ENCODE results near the gene HEATR9.

Gene HEATR9

DNA sequence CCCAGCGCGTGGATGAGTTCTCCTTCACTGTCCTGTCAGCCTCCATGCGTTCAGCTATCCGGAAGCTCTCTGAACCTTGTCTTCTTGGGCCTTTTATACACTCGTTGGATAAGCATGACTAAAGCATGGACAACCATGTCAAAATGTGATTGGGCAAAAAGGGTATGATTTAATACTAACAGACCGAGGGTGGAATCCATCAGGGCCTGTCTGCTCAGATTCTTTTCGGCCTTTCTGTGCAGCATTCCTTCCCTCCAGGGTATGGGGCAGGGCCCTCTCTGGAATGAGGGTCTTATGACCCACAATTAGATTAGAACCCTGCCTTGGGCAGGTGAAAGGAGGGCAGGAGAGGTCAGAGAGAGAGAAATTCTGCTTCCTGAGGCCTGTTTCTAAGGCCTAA, 25.5 kb upstream of the HEATR9 start:
- no peak overlapping the region for H3K4me3 ChIP-seq (ENCODE audit: low read depth, low read length, poor library complexity, severe bottlenecking)
- H3K36me3 ChIP-seq (ENCODE audit: insufficient read depth, low read length) = no peaks in the 10 kb centered on the region
- H3K9ac ChIP-seq (ENCODE audit: low read length) = no peak overlapping the region
- no peaks in the 10 kb centered on the region for H3K27me3 ChIP-seq (ENCODE audit: insufficient read depth, low read length)
- no peak overlapping the region for H3K4me2 ChIP-seq (ENCODE audit: low read length)
- H3K9me2 ChIP-seq (ENCODE audit: low read depth, low read length) = no peaks in the 10 kb centered on the region
- H4K20me1 ChIP-seq (ENCODE audit: insufficient read depth, low read length) = no peaks in the 10 kb centered on the region
- no peaks in the 10 kb centered on the region for H3K4me1 ChIP-seq (ENCODE audit: insufficient read depth, low read length, severe bottlenecking)
- no peaks in the 10 kb centered on the region for H3F3A ChIP-seq (ENCODE audit: insufficient read depth, low read length)
- TF ChIP-seq, protein P1, sequence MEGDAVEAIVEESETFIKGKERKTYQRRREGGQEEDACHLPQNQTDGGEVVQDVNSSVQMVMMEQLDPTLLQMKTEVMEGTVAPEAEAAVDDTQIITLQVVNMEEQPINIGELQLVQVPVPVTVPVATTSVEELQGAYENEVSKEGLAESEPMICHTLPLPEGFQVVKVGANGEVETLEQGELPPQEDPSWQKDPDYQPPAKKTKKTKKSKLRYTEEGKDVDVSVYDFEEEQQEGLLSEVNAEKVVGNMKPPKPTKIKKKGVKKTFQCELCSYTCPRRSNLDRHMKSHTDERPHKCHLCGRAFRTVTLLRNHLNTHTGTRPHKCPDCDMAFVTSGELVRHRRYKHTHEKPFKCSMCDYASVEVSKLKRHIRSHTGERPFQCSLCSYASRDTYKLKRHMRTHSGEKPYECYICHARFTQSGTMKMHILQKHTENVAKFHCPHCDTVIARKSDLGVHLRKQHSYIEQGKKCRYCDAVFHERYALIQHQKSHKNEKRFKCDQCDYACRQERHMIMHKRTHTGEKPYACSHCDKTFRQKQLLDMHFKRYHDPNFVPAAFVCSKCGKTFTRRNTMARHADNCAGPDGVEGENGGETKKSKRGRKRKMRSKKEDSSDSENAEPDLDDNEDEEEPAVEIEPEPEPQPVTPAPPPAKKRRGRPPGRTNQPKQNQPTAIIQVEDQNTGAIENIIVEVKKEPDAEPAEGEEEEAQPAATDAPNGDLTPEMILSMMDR (IDR thresholded peaks at IDR 0.05; ENCODE audit: low read length) = no peak
- no peak for TF ChIP-seq EZH2 (IDR thresholded peaks at IDR 0.05; ENCODE audit: borderline replicate concordance, low read length)
- no peak overlapping the region for H2AFZ ChIP-seq (ENCODE audit: low read length)
- no peaks in the 10 kb centered on the region for H3K9me3 ChIP-seq (ENCODE audit: low read length)
- H3K27ac ChIP-seq (ENCODE audit: low read depth, low read length, poor library complexity, severe bottlenecking) = no peak overlapping the region
- no peaks in the 10 kb centered on the region for H3K79me2 ChIP-seq (ENCODE audit: insufficient read depth, low read length)

DNA sequence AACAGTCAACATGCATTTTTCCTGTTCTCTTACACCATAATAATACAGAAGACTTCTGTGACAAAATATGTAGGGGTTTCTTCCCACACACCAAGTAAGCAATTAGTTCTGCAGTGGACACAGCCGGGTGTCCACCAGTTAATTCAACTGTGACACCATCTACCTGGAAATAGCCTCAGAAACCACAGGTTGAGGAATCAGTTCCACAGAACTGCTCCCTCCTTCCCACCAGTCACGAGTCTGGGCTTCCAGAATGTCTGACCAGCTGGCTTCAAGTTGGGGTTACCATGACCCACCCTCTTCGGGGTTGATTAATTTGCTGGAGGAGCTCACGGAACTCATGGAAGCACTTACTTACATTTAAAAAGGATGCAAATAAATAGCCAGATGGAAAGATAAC, 25.1 kb upstream of the HEATR9 start:
- H3K9me2 ChIP-seq (ENCODE audit: low read depth, low read length) = no peaks in the 10 kb centered on the region

GRCh38 chr17:35892091-35893035, 23.7 kb upstream of the HEATR9 start:
- no peak overlapping the region for H3K4me2 ChIP-seq (ENCODE audit: low read length)

More for the DNA sequence above, 25.1 kb upstream of the HEATR9 start:
- Histone ChIP-seq H3K79me2 (ENCODE audit: insufficient read depth, low read length) (no peaks in the 10 kb centered on the region), H3K36me3 (ENCODE audit: insufficient read depth, low read length) (no peaks in the 10 kb centered on the region), H3K27me3 (ENCODE audit: insufficient read depth, low read length) (no peaks in the 10 kb centered on the region), H3K9me3 (ENCODE audit: low read length) (no peaks in the 10 kb centered on the region), H3K4me1 (ENCODE audit: insufficient read depth, low read length, severe bottlenecking) (no peaks in the 10 kb centered on the region), H2AFZ (ENCODE audit: low read length) (no peak overlapping the region), H3K9ac (ENCODE audit: low read length) (no peak overlapping the region), H3K4me3 (ENCODE audit: low read depth, low read length, poor library complexity, severe bottlenecking) (no peak overlapping the region), H3K27ac (ENCODE audit: low read depth, low read length, poor library complexity, severe bottlenecking) (no peak overlapping the region), H3F3A (ENCODE audit: insufficient read depth, low read length) (no peaks in the 10 kb centered on the region), H4K20me1 (ENCODE audit: insufficient read depth, low read length) (no peaks in the 10 kb centered on the region), H3K4me2 (ENCODE audit: low read length) (no peak overlapping the region)
- TF ChIP-seq, protein P1 (IDR thresholded peaks at IDR 0.05; ENCODE audit: low read length) = no peak
- no peak for TF ChIP-seq EZH2 (IDR thresholded peaks at IDR 0.05; ENCODE audit: borderline replicate concordance, low read length)

More at GRCh38 chr17:35892091-35893035, 23.7 kb upstream of the HEATR9 start:
- no peak overlapping the region for H3K4me3 ChIP-seq (ENCODE audit: low read depth, low read length, poor library complexity, severe bottlenecking)
- no peaks in the 10 kb centered on the region for H4K20me1 ChIP-seq (ENCODE audit: insufficient read depth, low read length)
- no peaks in the 10 kb centered on the region for H3K36me3 ChIP-seq (ENCODE audit: insufficient read depth, low read length)
- no peaks in the 10 kb centered on the region for H3K9me2 ChIP-seq (ENCODE audit: low read depth, low read length)
- H3K9ac ChIP-seq (ENCODE audit: low read length) = no peak overlapping the region
- TF ChIP-seq, protein P1 (IDR thresholded peaks at IDR 0.05; ENCODE audit: low read length) = no peak
- no peak for TF ChIP-seq EZH2 (IDR thresholded peaks at IDR 0.05; ENCODE audit: borderline replicate concordance, low read length)
- H2AFZ ChIP-seq (ENCODE audit: low read length) = no peak overlapping the region
- H3F3A ChIP-seq (ENCODE audit: insufficient read depth, low read length) = no peaks in the 10 kb centered on the region
- H3K27me3 ChIP-seq (ENCODE audit: insufficient read depth, low read length) = no peaks in the 10 kb centered on the region
- no peaks in the 10 kb centered on the region for H3K9me3 ChIP-seq (ENCODE audit: low read length)
- no peak overlapping the region for H3K27ac ChIP-seq (ENCODE audit: low read depth, low read length, poor library complexity, severe bottlenecking)
- H3K4me1 ChIP-seq (ENCODE audit: insufficient read depth, low read length, severe bottlenecking) = no peaks in the 10 kb centered on the region
- H3K79me2 ChIP-seq (ENCODE audit: insufficient read depth, low read length) = no peaks in the 10 kb centered on the region
